CD4-positive, alpha-beta memory T cell (primary cell): ENCODE results near the gene MICAL3. TPM values are rescaled to one million over a fixed set of nuclear protein-coding genes. Genes with fewer than 3 reads are reported as not detected.

Source experiments
- CTCF ChIA-PET: fragments of 350-600 bp; sonication (Branson Sonifier 250); formaldehyde crosslinking; loops from one replicate; lab custom pipeline; 2021; ENCODE audit warnings: inconsistent platforms; ENCODE audit not compliant: partially characterized antibody; lab: Charles Lee
- POLR2A ChIA-PET: fragments of 350-600 bp; sonication (Branson Sonifier 250); formaldehyde crosslinking; loops from one replicate; lab custom pipeline; 2021; ENCODE audit not compliant: partially characterized antibody; lab: Charles Lee
- DNase-seq, 5 donors: peaks; one replicate each; pipeline versions ENCODE4 v3.0.0 to v3.0.0-alpha.2; 2020 to 2022; ENCODE audit warnings: mixed read lengths in 1 of 5
- H3K27ac ChIP-seq: one replicate; pipeline ENCODE4 v1.7.0; 2013; ENCODE audit warnings: low read depth, low read length
- H3K27me3 ChIP-seq: 2 replicates; pipeline ENCODE4 v1.7.0; 2013; ENCODE audit warnings: mild to moderate bottlenecking, low read length, moderate library complexity; ENCODE audit not compliant: insufficient read depth
- H3K36me3 ChIP-seq: 2 replicates; pipeline ENCODE4 v1.7.0; 2013; ENCODE audit warnings: mild to moderate bottlenecking, low read length, moderate library complexity; ENCODE audit not compliant: insufficient read depth
- H3K4me1 ChIP-seq: 2 replicates; pipeline ENCODE4 v1.7.0; 2013; ENCODE audit warnings: mild to moderate bottlenecking, low read length, moderate library complexity; ENCODE audit not compliant: insufficient read depth
- H3K4me3 ChIP-seq, 2 donors: one replicate each; pipeline ENCODE4 v1.7.0; 2013; ENCODE audit warnings: low read length in 2 of 2, mild to moderate bottlenecking in 1 of 2
- H3K9me3 ChIP-seq, 2 donors: one replicate each; pipeline ENCODE4 v1.7.0; 2013; ENCODE audit warnings: low read length in 2 of 2, control low read depth in 1 of 2; ENCODE audit not compliant: control insufficient read depth in 1 of 2
- H3K27ac Mint-ChIP-seq, 7 donors: one replicate each; pipeline ENCODE4 v1.8.0; 2020 to 2021; ENCODE audit warnings: mixed read lengths in 7 of 7, mild to moderate bottlenecking in 6 of 7, inconsistent platforms in 3 of 7, moderate library complexity in 3 of 7
- H3K27me3 Mint-ChIP-seq, 2 donors: one replicate each; pipeline ENCODE4 v1.8.0; 2020 to 2021; ENCODE audit warnings: mixed read lengths in 2 of 2
- H3K36me3 Mint-ChIP-seq, 2 donors: one replicate each; pipeline ENCODE4 v1.8.0; 2020 to 2021; ENCODE audit warnings: mixed read lengths in 2 of 2, inconsistent platforms in 1 of 2, mild to moderate bottlenecking in 1 of 2
- H3K4me1 Mint-ChIP-seq, 4 donors: one replicate each; pipeline ENCODE4 v1.8.0; 2020 to 2021; ENCODE audit warnings: mixed read lengths in 4 of 4, mild to moderate bottlenecking in 1 of 4
- H3K4me3 Mint-ChIP-seq, 8 donors: one replicate each; pipeline ENCODE4 v1.8.0; 2020 to 2021; ENCODE audit warnings: mixed read lengths in 8 of 8, mild to moderate bottlenecking in 7 of 8, moderate library complexity in 6 of 8, inconsistent platforms in 3 of 8
- H3K9me3 Mint-ChIP-seq, 8 donors: one replicate each; pipeline ENCODE4 v1.8.0; 2020 to 2021; ENCODE audit warnings: mixed read lengths in 8 of 8, mild to moderate bottlenecking in 5 of 8, inconsistent platforms in 3 of 8, moderate library complexity in 1 of 8
- intact Hi-C: fragments of 100-400 bp; cut with micrococcal nuclease; formaldehyde crosslinking; loops from one replicate; pipeline ENCODE4 v1.15.1; 2023
- polyA plus RNA-seq, 2 donors: library from polyadenylated mRNA; unstranded; fragments of 300-500 nt; fragmentation: Illumina TruSeq; gene quantifications; one replicate each; pipeline ENCODE4 v1.2.3, GENCODE V29; 2021
- total RNA-seq, 2 experiments: library from RNA; stranded (reverse); gene quantifications; one replicate each; pipeline ENCODE4 v1.2.3, GENCODE V29; 2021

The MICAL3 gene
- total and polyA plus RNA-seq, 4 experiments from 2014 or later = 0.97 to 28.9 (median 14.4) TPM

- intact Hi-C loops = no loop called here
- no peak overlapping the region for H3K4me3 Mint-ChIP-seq
These were observed 112.5 kb downstream of the MICAL3 start for GRCh38 chr22:17911887-17912286.

GRCh38 chr22:17911312-17911705 lies 113.1 kb downstream of the MICAL3 start:
- no peaks in the 10 kb centered on the region for H3K9me3 Mint-ChIP-seq
- intact Hi-C loops = no loop called here
- DNase-seq = no peak
- H3K27ac Mint-ChIP-seq = no peak overlapping the region
- no peak overlapping the region for H3K4me3 Mint-ChIP-seq
- no peaks in the 10 kb centered on the region for H3K27me3 Mint-ChIP-seq
- Histone ChIP-seq H3K27me3 (no peaks in the 10 kb centered on the region), H3K9me3 (no peaks in the 10 kb centered on the region), H3K36me3 (peaks cover 6% of the 10 kb centered on the region), H3K4me3 (no peak overlapping the region), H3K4me1 (no peaks in the 10 kb centered on the region), H3K27ac (no peak overlapping the region)
- peaks cover 0 to 4% (median 1%) of the 10 kb centered on the region in 4 donors for H3K4me1 Mint-ChIP-seq
- ChIA-PET CTCF (interaction anchor here (1.3 kb wide), 1 partner anchor 114 kb away, joined by 3 read pairs; no protein-coding TSS in a partner anchor), POLR2A (interaction anchor here (0.9 kb wide), 1 partner anchor 12 kb away, joined by 3 read pairs; no protein-coding TSS in a partner anchor)
- H3K36me3 Mint-ChIP-seq = peaks cover 8 to 10% of the 10 kb centered on the region in 2 donors

More at GRCh38 chr22:17911887-17912286, 112.5 kb downstream of the MICAL3 start:
- Mint-ChIP-seq H3K36me3 (peaks cover 5 to 8% of the 10 kb centered on the region in 2 donors), H3K9me3 (no peaks in the 10 kb centered on the region), H3K27ac (no peak overlapping the region), H3K4me1 (peaks cover 0 to 4% (median 1%) of the 10 kb centered on the region in 4 donors), H3K27me3 (no peaks in the 10 kb centered on the region)
- no peak for DNase-seq
- no peaks in the 10 kb centered on the region for H3K36me3 ChIP-seq
- POLR2A ChIA-PET = no interaction called here
- no peaks in the 10 kb centered on the region for H3K9me3 ChIP-seq
- H3K27me3 ChIP-seq = no peaks in the 10 kb centered on the region
- CTCF ChIA-PET = no interaction called here
- no peak overlapping the region for H3K4me3 ChIP-seq
- no peak overlapping the region for H3K27ac ChIP-seq
- H3K4me1 ChIP-seq = no peaks in the 10 kb centered on the region

- Mint-ChIP-seq H3K9me3 (no peaks in the 10 kb centered on the region), H3K27ac (no peak overlapping the region), H3K4me3 (no peak overlapping the region), H3K4me1 (peaks cover 0 to 4% (median 1%) of the 10 kb centered on the region in 4 donors), H3K27me3 (no peaks in the 10 kb centered on the region), H3K36me3 (peaks cover 8 to 15% of the 10 kb centered on the region in 2 donors)
- no peaks in the 10 kb centered on the region for H3K9me3 ChIP-seq
- no peak overlapping the region for H3K4me3 ChIP-seq
- H3K4me1 ChIP-seq = no peaks in the 10 kb centered on the region
- H3K36me3 ChIP-seq = peaks cover 9% of the 10 kb centered on the region
- DNase-seq = no peak
- CTCF ChIA-PET = interaction anchor here (1.3 kb wide), 1 partner anchor 115 kb away, joined by 3 read pairs; no protein-coding TSS in a partner anchor
- no peaks in the 10 kb centered on the region for H3K27me3 ChIP-seq
- intact Hi-C loops = no loop called here
- H3K27ac ChIP-seq = no peak overlapping the region
- POLR2A ChIA-PET = interaction anchor here (0.9 kb wide), 1 partner anchor 12 kb away, joined by 3 read pairs; no protein-coding TSS in a partner anchor
These were observed 113.6 kb downstream of the MICAL3 start for GRCh38 chr22:17910561-17911311.

GRCh38 chr22:17907748-17908051 lies 116.7 kb downstream of the MICAL3 start:
- intact Hi-C loops = no loop called here
- no peak overlapping the region for H3K4me3 Mint-ChIP-seq
- H3K36me3 ChIP-seq = peaks cover 24% of the 10 kb centered on the region

GRCh38 chr22:17906978-17907747 lies 117.2 kb downstream of the MICAL3 start:
- DNase-seq = no peak
- no peaks in the 10 kb centered on the region for H3K27me3 ChIP-seq
- H3K9me3 ChIP-seq = no peaks in the 10 kb centered on the region
- no peaks in the 10 kb centered on the region for H3K4me1 ChIP-seq
- intact Hi-C loops = no loop called here
- Mint-ChIP-seq H3K27me3 (no peaks in the 10 kb centered on the region), H3K36me3 (peaks cover 4 to 41% of the 10 kb centered on the region in 2 donors), H3K4me1 (peaks cover 0 to 4% (median 1%) of the 10 kb centered on the region in 4 donors), H3K4me3 (no peak overlapping the region), H3K27ac (peak overlapping the region in 2 of 7 donors; percentile 10 to 79), H3K9me3 (no peaks in the 10 kb centered on the region)
- peaks cover 24% of the 10 kb centered on the region for H3K36me3 ChIP-seq
- H3K4me3 ChIP-seq = no peak overlapping the region
- ChIA-PET CTCF (no interaction called here), POLR2A (no interaction called here)
- no peak overlapping the region for H3K27ac ChIP-seq

More at GRCh38 chr22:17907748-17908051, 116.7 kb downstream of the MICAL3 start:
- Histone ChIP-seq H3K27me3 (no peaks in the 10 kb centered on the region), H3K9me3 (no peaks in the 10 kb centered on the region), H3K4me1 (no peaks in the 10 kb centered on the region), H3K27ac (no peak overlapping the region), H3K4me3 (no peak overlapping the region)
- Mint-ChIP-seq H3K4me1 (peaks cover 0 to 4% (median 1%) of the 10 kb centered on the region in 4 donors), H3K27ac (peak overlapping the region in 1 of 7 donors; percentile 9), H3K27me3 (no peaks in the 10 kb centered on the region), H3K36me3 (peaks cover 4 to 38% of the 10 kb centered on the region in 2 donors), H3K9me3 (no peaks in the 10 kb centered on the region)
- ChIA-PET CTCF (no interaction called here), POLR2A (no interaction called here)
- no peak for DNase-seq

- H3K4me3 Mint-ChIP-seq = no peak overlapping the region
- Histone ChIP-seq H3K4me1 (no peaks in the 10 kb centered on the region), H3K36me3 (peaks cover 24% of the 10 kb centered on the region), H3K4me3 (no peak overlapping the region), H3K9me3 (no peaks in the 10 kb centered on the region), H3K27me3 (no peaks in the 10 kb centered on the region), H3K27ac (no peak overlapping the region)
- no peak for DNase-seq
- ChIA-PET CTCF (no interaction called here), POLR2A (no interaction called here)
- H3K27me3 Mint-ChIP-seq = no peaks in the 10 kb centered on the region
- H3K9me3 Mint-ChIP-seq = no peaks in the 10 kb centered on the region
- H3K4me1 Mint-ChIP-seq = peaks cover 0 to 4% (median 1%) of the 10 kb centered on the region in 4 donors
- no peak overlapping the region for H3K27ac Mint-ChIP-seq
- peaks cover 13 to 55% of the 10 kb centered on the region in 2 donors for H3K36me3 Mint-ChIP-seq
- intact Hi-C loops = no loop called here
These were observed 118.9 kb downstream of the MICAL3 start for GRCh38 chr22:17905445-17905844.
